Calu3 (cell line): ENCODE results near the gene NPHS1. TPM values are rescaled to one million over a fixed set of nuclear protein-coding genes. Genes with fewer than 3 reads are reported as not detected.
A peak's percentile ranks its signal among the peaks of the same experiment; 100 is the strongest.

Source experiments
- BruUV-seq: library from RNA; stranded (reverse); fragments of 400-500 nt; replicated peaks from 2 replicates; lab custom pipeline; 2021; lab: Mats Ljungman, UMichigan
- CTCF ChIA-PET: fragments of 300-600 bp; sonication (Branson Sonifier 250); formaldehyde crosslinking; loops from one replicate; lab custom pipeline; 2022; ENCODE audit warnings: antibody characterized with exemption; lab: Charles Lee
- DNase-seq: peaks from one replicate; pipeline ENCODE4 v3.0.0; 2022
- H3K27ac Mint-ChIP-seq: one replicate; pipeline ENCODE4 v1.8.0; 2022; ENCODE audit warnings: mixed read lengths; ENCODE audit not compliant: unreplicated experiment
- H3K27me3 Mint-ChIP-seq: one replicate; pipeline ENCODE4 v1.8.0; 2022; ENCODE audit warnings: mixed read lengths; ENCODE audit not compliant: unreplicated experiment
- H3K36me3 Mint-ChIP-seq: one replicate; pipeline ENCODE4 v1.8.0; 2022; ENCODE audit warnings: mild to moderate bottlenecking, moderate library complexity, mixed read lengths; ENCODE audit not compliant: insufficient read depth, unreplicated experiment
- H3K4me1 Mint-ChIP-seq: one replicate; pipeline ENCODE4 v1.8.0; 2022; ENCODE audit warnings: mild to moderate bottlenecking, low read depth, mixed read lengths; ENCODE audit not compliant: unreplicated experiment
- H3K4me3 Mint-ChIP-seq: one replicate; pipeline ENCODE4 v1.8.0; 2022; ENCODE audit warnings: mild to moderate bottlenecking, low read depth, moderate library complexity, mixed read lengths; ENCODE audit not compliant: unreplicated experiment
- H3K9me3 Mint-ChIP-seq: one replicate; pipeline ENCODE4 v1.8.0; 2022; ENCODE audit warnings: low read depth, mixed read lengths; ENCODE audit not compliant: unreplicated experiment
- CTCF ChIP-seq: fragments of 200-600 bp; IDR thresholded peaks from one replicate; pipeline ENCODE4 v1.8.0; 2022; ENCODE audit warnings: antibody characterized with exemption; ENCODE audit not compliant: unreplicated experiment
- intact Hi-C: fragments of 100-400 bp; cut with micrococcal nuclease; formaldehyde crosslinking; loops from one replicate; pipeline ENCODE4 v1.10.0; 2022; ENCODE audit not compliant: unreplicated experiment
- total RNA-seq: library from RNA; stranded (reverse); gene quantifications from 2 replicates; pipeline ENCODE4 v1.2.3, GENCODE V29; 2022

NPHS1 gene
- total RNA-seq, 1 experiment from 2014 or later = not detected

GRCh38 chr19:35862528-35862927 lies 10.2 kb upstream of the NPHS1 start:
- intact Hi-C loops = no loop called here
- TF ChIP-seq CTCF = no peak
- peaks cover 5% of the 10 kb centered on the region for H3K36me3 Mint-ChIP-seq
- BruUV-seq = no TSS peak
- CTCF ChIA-PET = no interaction called here
- H3K27ac Mint-ChIP-seq = no peak overlapping the region
- H3K4me3 Mint-ChIP-seq = no peak overlapping the region
- DNase-seq = no peak
- H3K9me3 Mint-ChIP-seq = no peaks in the 10 kb centered on the region
- H3K4me1 Mint-ChIP-seq = peaks cover 25% of the 10 kb centered on the region
- peaks cover 92% of the 10 kb centered on the region for H3K27me3 Mint-ChIP-seq

GRCh38 chr19:35861640-35862160 lies 9.4 kb upstream of the NPHS1 start:
- peaks cover 92% of the 10 kb centered on the region for H3K27me3 Mint-ChIP-seq
- DNase-seq = no peak
- no peak overlapping the region for H3K27ac Mint-ChIP-seq
- TF ChIP-seq CTCF = no peak
- no TSS peak for BruUV-seq
- H3K36me3 Mint-ChIP-seq = peaks cover 5% of the 10 kb centered on the region
- peaks cover 25% of the 10 kb centered on the region for H3K4me1 Mint-ChIP-seq
- intact Hi-C loops = no loop called here
- no peaks in the 10 kb centered on the region for H3K9me3 Mint-ChIP-seq
- H3K4me3 Mint-ChIP-seq = peak overlapping the region; percentile 59
- CTCF ChIA-PET = no interaction called here

GRCh38 chr19:35860818-35861639 lies 8.7 kb upstream of the NPHS1 start:
- CTCF ChIA-PET = no interaction called here
- peak; percentile 75 for DNase-seq
- BruUV-seq = no TSS peak
- intact Hi-C loops = no loop called here
- Mint-ChIP-seq H3K9me3 (no peaks in the 10 kb centered on the region), H3K27ac (no peak overlapping the region), H3K36me3 (peaks cover 5% of the 10 kb centered on the region), H3K27me3 (peaks cover 92% of the 10 kb centered on the region), H3K4me3 (peak overlapping the region; percentile 59), H3K4me1 (peaks cover 25% of the 10 kb centered on the region)
- no peak for TF ChIP-seq CTCF

GRCh38 chr19:35860436-35860817 lies 8.1 kb upstream of the NPHS1 start:
- Mint-ChIP-seq H3K4me3 (peak overlapping the region; percentile 59), H3K4me1 (peaks cover 25% of the 10 kb centered on the region), H3K27ac (no peak overlapping the region), H3K9me3 (no peaks in the 10 kb centered on the region), H3K36me3 (peaks cover 5% of the 10 kb centered on the region), H3K27me3 (peaks cover 92% of the 10 kb centered on the region)
- intact Hi-C loops = no loop called here
- CTCF ChIA-PET = no interaction called here
- no peak for TF ChIP-seq CTCF
- DNase-seq = no peak
- no TSS peak for BruUV-seq
